ENCODE data around the gene VSTM4.

Gene VSTM4

GRCh38 chr10:49107111-49107886, 8.0 kb downstream of the VSTM4 start:
- TF ChIP-seq CTCF (IDR thresholded peaks at IDR 0.05; ENCODE audit: control insufficient read depth, extremely low read depth, insufficient read depth) = no peak
- peak; percentile 1 for DNase-seq (ENCODE audit: low read depth)
- H3K4me3 ChIP-seq (ENCODE audit: low read depth, low read length) = no peak overlapping the region

GRCh38 chr10:49106451-49106850, 8.9 kb downstream of the VSTM4 start:
- no peak for TF ChIP-seq CTCF (IDR thresholded peaks at IDR 0.05; ENCODE audit: control insufficient read depth, extremely low read depth, insufficient read depth)
- peak; percentile 15 for DNase-seq (ENCODE audit: low read depth)
- no peak overlapping the region for H3K4me3 ChIP-seq (ENCODE audit: low read depth, low read length)

GRCh38 chr10:49105076-49105475, 10.2 kb downstream of the VSTM4 start:
- DNase-seq (ENCODE audit: low read depth) = no peak
- no peak overlapping the region for H3K4me3 ChIP-seq (ENCODE audit: low read depth, low read length)
- TF ChIP-seq CTCF (IDR thresholded peaks at IDR 0.05; ENCODE audit: control insufficient read depth, extremely low read depth, insufficient read depth) = no peak

GRCh38 chr10:49104323-49104722, 11.0 kb downstream of the VSTM4 start:
- no peak overlapping the region for H3K4me3 ChIP-seq (ENCODE audit: low read depth, low read length)
- DNase-seq (ENCODE audit: low read depth) = no peak
- TF ChIP-seq CTCF (IDR thresholded peaks at IDR 0.05; ENCODE audit: control insufficient read depth, extremely low read depth, insufficient read depth) = no peak

GRCh38 chr10:49103761-49104160, 11.6 kb downstream of the VSTM4 start:
- H3K4me3 ChIP-seq (ENCODE audit: low read depth, low read length) = no peak overlapping the region
- DNase-seq (ENCODE audit: low read depth) = no peak
- no peak for TF ChIP-seq CTCF (IDR thresholded peaks at IDR 0.05; ENCODE audit: control insufficient read depth, extremely low read depth, insufficient read depth)

GRCh38 chr10:49099046-49099445, 16.3 kb downstream of the VSTM4 start:
- DNase-seq (ENCODE audit: low read depth) = no peak

More at GRCh38 chr10:49099046-49099445, 16.3 kb downstream of the VSTM4 start:
- H3K4me3 ChIP-seq (ENCODE audit: low read depth, low read length) = no peak overlapping the region
- no peak for TF ChIP-seq CTCF (IDR thresholded peaks at IDR 0.05; ENCODE audit: control insufficient read depth, extremely low read depth, insufficient read depth)

All from LNCaP clone FGC (cell line).